HepG2 (cell line): ENCODE measurements around the gene TAPBP. TPM values are rescaled to one million over a fixed set of nuclear protein-coding genes. Genes with fewer than 3 reads are reported as not detected.

Experiments used
- ATAC-seq: fragments of 200-7000 bp; cut with Tn5 transposase; 3 replicates; pipeline ENCODE4 v1.9.1; 2020; ENCODE audit warnings: mild to moderate bottlenecking, moderate library complexity
- BruUV-seq: library from RNA; stranded (reverse); fragments of 400-500 nt; replicated peaks from 2 replicates; lab custom pipeline; 2021; lab: Mats Ljungman, UMichigan
- CTCF ChIA-PET: fragments of 300-600 bp; formaldehyde crosslinking; extraction: SDS; loops from one replicate; lab custom pipeline; 2021; ENCODE audit warnings: low total read pairs, inconsistent platforms, low intra/inter-chr PET ratio; lab: Yijun Ruan, JAX
- POLR2A ChIA-PET: fragments of 350-600 bp; sonication (Branson Sonifier 250); formaldehyde crosslinking; loops from one replicate; lab custom pipeline; 2020; ENCODE audit warnings: antibody characterized with exemption, inconsistent platforms; lab: Yijun Ruan, JAX
- DNase-seq: peaks from one replicate; pipeline ENCODE4 v3.0.0-alpha.2; 2015; ENCODE audit warnings: low spot score
- FAIRE-seq: peaks from 3 replicates; lab custom pipeline; 2011; peaks lifted over from hg19 to GRCh38; lab: Jason Lieb, UNC
- H2AFZ ChIP-seq: one replicate; pipeline ENCODE4 v1.6.1; 2011; ENCODE audit warnings: low read length, inconsistent platforms
- H3K27ac ChIP-seq: fragments of 300-600 bp; 3 replicates; pipeline ENCODE4 v1.8.0; 2011; ENCODE audit warnings: mixed run types, mild to moderate bottlenecking, mixed read lengths, low read length, inconsistent platforms; ENCODE audit not compliant: insufficient read depth; ENCODE audit errors: extremely low read length
- H3K27me3 ChIP-seq, 2 experiments: fragments of 200-600 bp in 1 of 2; 2 replicates in 1 of 2; 3 replicates in 1 of 2; pipeline versions ENCODE4 v1.6.0 to v1.8.0; 2011; ENCODE audit warnings: low read length in 2 of 2, mild to moderate bottlenecking in 2 of 2, moderate library complexity in 2 of 2, inconsistent platforms in 1 of 2; ENCODE audit not compliant: insufficient read depth in 2 of 2, control insufficient read depth in 1 of 2
- H3K36me3 ChIP-seq, 2 experiments: fragments of 200-600 bp in 1 of 2; replicated peaks in 1 of 2; 2 replicates in 1 of 2; 3 replicates in 1 of 2; pipeline versions ENCODE4 v1.5.1 to v1.8.0; 2011; ENCODE audit warnings: low read length in 2 of 2, inconsistent platforms in 1 of 2; ENCODE audit not compliant: insufficient read depth in 2 of 2, control insufficient read depth in 1 of 2
- H3K4me1 ChIP-seq: 2 replicates; pipeline ENCODE4 v1.5.1; 2012; ENCODE audit warnings: low read length, inconsistent platforms; ENCODE audit not compliant: insufficient read depth
- H3K4me2 ChIP-seq: 2 replicates; pipeline ENCODE4 v1.6.0; 2011; ENCODE audit warnings: low read depth, low read length, inconsistent platforms
- H3K4me3 ChIP-seq, 3 experiments: fragments of 200-600 bp in 1 of 3; sonication (generic), shearing (Covaris generic) in 1 of 3; replicated peaks in 1 of 3; 2 replicates each; pipeline ENCODE4 v1.5.1; 2011 to 2016; ENCODE audit warnings: low read length in 3 of 3, inconsistent platforms in 2 of 3, low read depth in 2 of 3, mild to moderate bottlenecking in 2 of 3, control low read depth in 1 of 3, mixed read lengths in 1 of 3; ENCODE audit not compliant: insufficient read depth in 1 of 3
- H3K79me2 ChIP-seq: one replicate; pipeline ENCODE4 v1.6.1; 2011; ENCODE audit warnings: low read length, inconsistent platforms; ENCODE audit not compliant: insufficient read depth
- H3K9ac ChIP-seq: 2 replicates; pipeline ENCODE4 v1.6.0; 2011; ENCODE audit warnings: mild to moderate bottlenecking, low read depth, low read length, inconsistent platforms; ENCODE audit not compliant: insufficient read depth
- H3K9me3 ChIP-seq: 2 replicates; pipeline ENCODE4 v1.5.1; 2012; ENCODE audit warnings: mild to moderate bottlenecking, low read length
- H4K20me1 ChIP-seq: 2 replicates; pipeline ENCODE4 v1.6.0; 2011; ENCODE audit warnings: inconsistent platforms, mild to moderate bottlenecking, low read length, moderate library complexity; ENCODE audit not compliant: insufficient read depth
- AGO2 ChIP-seq: fragments of 200-400 bp; formaldehyde crosslinking; optimal IDR thresholded peaks from 2 replicates; pipeline ENCODE3; 2017; ENCODE audit warnings: mild to moderate bottlenecking, low read depth, low read length, moderate library complexity
- TCF12 ChIP-seq, 2 experiments: fragments of 450-650 bp in 1 of 2; sonication (generic) in 1 of 2; formaldehyde crosslinking in 1 of 2; IDR thresholded peaks; 2 replicates each; pipeline versions ENCODE4 v1.6.1 to v1.8.0; 2017 to 2022; ENCODE audit warnings: antibody characterized with exemption in 1 of 2, mild to moderate bottlenecking in 1 of 2, missing genetic modification reagents in 1 of 2, moderate library complexity in 1 of 2
- WGBS: methylation state at CpG from one replicate; pipeline ENCODE4 v1.1.6; 2017; ENCODE audit warnings: low lambda C conversion rate; 5-methylcytosine and 5-hydroxymethylcytosine counted together
- in situ Hi-C: cut with HindIII; loops from 2 replicates; pipeline ENCODE4 v1.10.0; 2017; ENCODE audit warnings: low pct_unique_long_range_greater_than_20kb; ENCODE audit not compliant: extremely low pct_ligation_motif_present
- intact Hi-C: fragments of 100-400 bp; cut with micrococcal nuclease; formaldehyde crosslinking; loops from one replicate; pipeline ENCODE4 v1.10.0; 2022; ENCODE audit not compliant: unreplicated experiment
- polyA plus RNA-seq, 8 experiments: library from polyadenylated mRNA; depleted of rRNA in 3 of 8; stranded (reverse) in 7 of 8; unstranded in 1 of 8; fragments of >200 nt; fragmentation: Illumina TruSeq in 4 of 8; extraction: Trizol in 4 of 8; gene quantifications; 2 replicates each; pipeline versions ENCODE4 v1.2.1 to v1.2.3, GENCODE V29; 2011 to 2016; ENCODE audit warnings: low read depth in 4 of 8, missing spikeins in 1 of 8, mixed read lengths in 1 of 8; ENCODE audit not compliant: insufficient read depth in 1 of 8
- total RNA-seq, 5 experiments: library from RNA; depleted of rRNA; stranded (reverse); fragments of >200 nt; fragmentation: Illumina TruSeq; extraction: Trizol; gene quantifications; 2 replicates each; pipeline ENCODE4 v1.2.3, GENCODE V29; 2016; ENCODE audit warnings: low read depth in 1 of 5
- TF ChIP-seq, protein P1 (sequence below): sonication (generic); formaldehyde crosslinking; IDR thresholded peaks from 2 replicates; pipeline ENCODE4 v1.5.0; 2020; ENCODE audit warnings: missing genetic modification reagents

Gene TAPBP
- total and polyA plus RNA-seq, 2 of the 13 experiments (the other 11 are each of a cell fraction or from before 2014, with no cell fraction given): 27.4 to 32.3 TPM

DNA sequence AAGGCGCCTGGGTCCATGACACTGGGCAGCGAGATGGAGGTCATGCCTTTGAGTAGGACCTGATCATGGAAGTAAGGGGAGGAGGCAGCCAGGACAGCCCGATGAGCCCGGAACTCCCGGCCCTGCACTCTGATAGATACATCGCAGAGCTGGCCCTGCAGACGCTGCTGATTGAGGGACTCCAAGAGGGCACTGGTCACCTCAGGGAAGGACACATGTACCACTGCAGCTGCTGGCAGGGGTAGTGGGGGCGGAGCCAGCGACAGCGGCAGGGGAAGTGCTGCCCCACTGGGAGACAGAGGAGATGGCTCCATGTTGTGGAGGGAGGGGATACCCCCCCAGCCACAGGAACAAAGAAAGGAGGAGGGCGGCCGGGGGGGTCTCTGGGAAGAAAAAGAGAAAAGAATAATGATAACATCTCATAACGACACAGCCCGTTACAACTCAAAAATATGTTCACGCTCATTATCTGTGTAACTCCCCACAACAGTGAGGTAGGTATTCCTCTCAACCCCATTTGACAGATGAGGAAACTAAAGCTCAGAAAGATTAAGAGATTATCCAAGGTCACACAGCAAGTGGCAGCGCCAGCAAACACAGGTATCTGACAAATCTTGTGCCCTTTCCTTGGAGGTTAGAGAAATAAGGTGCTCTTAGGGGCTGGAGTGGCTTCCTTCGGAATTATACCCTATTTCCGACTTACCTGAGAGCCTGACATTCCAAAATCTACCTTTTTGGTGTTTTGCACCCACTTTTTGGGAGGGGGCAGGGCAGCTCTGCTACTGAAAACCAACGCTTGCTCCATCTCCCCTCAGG lies 2.9 kb upstream of the TAPBP start (continued):
- TF ChIP-seq TCF12 (IDR thresholded peaks at IDR 0.05): no peak
- TF ChIP-seq TCF12 (CRISPR knock-in tag; IDR thresholded peaks at IDR 0.05): 0 out of 2 replicates have a peak, but pooled peaks have one; percentile 37

DNA sequence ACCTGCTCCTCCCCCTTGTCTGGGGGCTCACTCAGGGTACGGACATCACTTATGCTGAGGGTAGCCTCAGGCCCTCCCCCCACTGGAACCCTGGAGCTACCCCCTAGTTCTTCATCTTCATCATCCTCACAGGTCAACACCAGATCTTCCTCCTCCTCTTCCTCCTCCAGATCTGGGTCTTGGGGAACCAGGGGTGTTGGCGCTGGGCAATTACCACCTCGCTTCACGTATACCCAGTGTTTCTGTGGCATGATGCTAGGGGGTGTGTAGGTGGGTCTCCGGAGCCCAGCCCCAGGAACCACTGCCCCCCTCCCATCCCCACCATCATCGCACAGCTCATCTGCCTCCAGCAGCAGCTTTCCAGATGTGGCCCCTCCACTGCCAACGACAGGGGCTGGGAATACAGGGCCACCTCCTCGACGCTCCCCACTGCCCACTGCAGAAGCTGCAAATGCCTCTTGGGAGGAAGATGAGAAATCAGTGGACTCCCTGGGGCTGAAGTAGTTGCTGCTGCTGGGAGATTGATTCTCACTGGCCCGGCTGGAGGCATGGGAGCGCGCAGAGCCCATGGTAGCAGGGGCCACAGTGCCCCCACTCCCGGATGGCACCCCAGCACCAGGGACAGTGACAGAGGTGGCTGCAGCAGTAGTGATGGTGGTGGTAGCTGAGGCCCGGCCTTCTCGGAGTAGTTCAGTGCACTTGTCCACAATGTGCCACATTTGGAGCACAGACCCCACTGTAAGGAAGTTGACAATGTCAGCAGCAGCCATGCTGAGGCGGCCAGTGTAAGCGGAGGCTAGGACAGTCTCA lies 2.1 kb upstream of the TAPBP start:
- Histone ChIP-seq H3K9me3 (no peaks in the 10 kb centered on the region), H2AFZ (no peak overlapping the region), H3K36me3 (peaks cover 5 to 26% of the 10 kb centered on the region in 2 experiments), H4K20me1 (peaks cover 3% of the 10 kb centered on the region; the same call in 1 of the 2 replicates), H3K9ac (no peak overlapping the region), H3K4me1 (peaks cover 53% of the 10 kb centered on the region), H3K79me2 (peaks cover 27% of the 10 kb centered on the region), H3K27me3 (no peaks in the 10 kb centered on the region; a peak in 1 of 5 replicates), H3K4me3 (no peak overlapping the region), H3K4me2 (no peak overlapping the region), H3K27ac (peak overlapping the region; percentile 41)
- intact Hi-C loops (no loop called here), in situ Hi-C loops (no loop called here)
- FAIRE-seq (no peak), ATAC-seq (no peak), DNase-seq (no peak)
- 93% methylated on average over 15 of the region's 17 CpGs for WGBS
- TF ChIP-seq AGO2: peak; percentile 36
- TF ChIP-seq, protein P1, sequence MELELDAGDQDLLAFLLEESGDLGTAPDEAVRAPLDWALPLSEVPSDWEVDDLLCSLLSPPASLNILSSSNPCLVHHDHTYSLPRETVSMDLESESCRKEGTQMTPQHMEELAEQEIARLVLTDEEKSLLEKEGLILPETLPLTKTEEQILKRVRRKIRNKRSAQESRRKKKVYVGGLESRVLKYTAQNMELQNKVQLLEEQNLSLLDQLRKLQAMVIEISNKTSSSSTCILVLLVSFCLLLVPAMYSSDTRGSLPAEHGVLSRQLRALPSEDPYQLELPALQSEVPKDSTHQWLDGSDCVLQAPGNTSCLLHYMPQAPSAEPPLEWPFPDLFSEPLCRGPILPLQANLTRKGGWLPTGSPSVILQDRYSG: no peak
- CTCF ChIA-PET: no interaction called here
- POLR2A ChIA-PET: interaction anchor here (2.3 to 3.3 kb wide), 2 partner anchors 27 to 117 kb away, joined by 10 to 26 read pairs; partner anchors contain the start of genes PFDN6 and WDR46
- BruUV-seq: no TSS peak
